Jurkat, Clone E6-1 (cell line): ENCODE data around the gene GSTM3.
A peak's percentile ranks its signal among the peaks of the same experiment; 100 is the strongest.
"Not testable (repeated sequence)": the region's sequence is repeated elsewhere in the genome, so short reads cannot be mapped to it uniquely, and the experiment has no call there.

Experiments
- DNase-seq: peaks from one replicate; pipeline ENCODE4 v3.0.0-alpha.2; 2011; ENCODE audit warnings: low read depth, low spot score
- H3K4me3 ChIP-seq: 2 replicates; pipeline ENCODE4 v1.5.1; 2011; ENCODE audit warnings: mild to moderate bottlenecking, low read length, control low read depth, moderate library complexity

GSTM3 gene

DNA sequence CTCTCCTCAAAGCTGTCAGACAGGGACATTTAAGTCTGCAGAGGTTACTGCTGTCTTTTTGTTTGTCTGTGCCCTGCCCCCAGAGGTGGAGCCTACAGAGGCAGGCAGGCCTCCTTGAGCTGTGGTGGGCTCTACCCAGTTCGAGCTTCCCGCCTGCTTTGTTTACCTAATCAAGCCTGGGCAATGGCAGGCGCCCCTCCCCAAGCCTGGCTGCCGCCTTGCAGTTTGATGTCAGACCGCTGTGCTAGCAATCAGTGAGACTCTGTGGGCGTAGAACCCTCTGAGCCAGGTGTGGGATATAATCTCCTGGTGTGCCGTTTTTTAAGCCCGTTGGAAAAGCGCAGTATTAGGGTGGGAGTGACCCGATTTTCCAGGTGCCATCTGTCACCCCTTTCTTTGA lies 7.5 kb upstream of the GSTM3 start:
- DNase-seq, H3K4me3 ChIP-seq: not testable (repeated sequence)

DNA sequence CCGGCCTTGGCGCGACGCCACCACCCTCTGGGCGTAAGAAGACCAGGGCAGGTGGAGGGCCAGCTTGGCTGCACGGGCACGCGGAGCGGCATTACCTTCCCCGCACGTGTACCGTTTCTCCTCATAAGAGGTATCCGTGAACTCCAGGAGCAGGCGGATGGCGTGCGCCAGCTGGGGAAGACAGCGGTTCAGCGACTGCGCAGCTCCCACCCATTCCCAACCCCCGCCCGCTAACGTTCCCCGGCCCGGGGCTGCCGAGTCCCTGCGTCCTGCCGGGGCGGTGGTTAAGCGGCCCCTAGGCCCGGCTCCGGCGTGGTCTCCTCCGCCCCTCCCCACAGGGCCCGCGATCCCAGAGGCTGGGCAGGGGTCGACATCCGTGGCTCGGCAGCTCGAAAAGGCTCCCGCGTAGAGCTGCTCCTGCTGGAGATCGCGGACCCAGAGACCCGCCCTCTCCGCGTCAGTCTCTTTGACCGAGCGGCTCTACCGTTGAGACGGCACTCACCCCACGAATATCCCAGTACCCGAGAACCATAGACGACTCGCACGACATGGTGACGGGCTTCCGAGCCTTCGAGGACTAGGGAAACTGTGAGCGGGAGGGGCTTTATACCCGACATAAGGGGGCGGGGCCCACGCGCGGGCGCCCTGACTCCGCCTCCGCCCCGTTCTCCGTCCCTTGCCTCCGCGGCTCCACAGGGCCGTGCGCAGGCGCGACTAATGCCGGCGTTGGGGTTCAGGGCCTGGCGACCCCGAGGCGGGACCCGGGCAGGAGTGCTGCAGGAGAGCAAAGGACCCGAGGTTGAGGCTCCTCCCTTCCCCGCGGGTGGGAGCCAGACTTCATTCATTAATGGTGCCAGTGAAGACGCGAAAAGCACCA lies 862 bp downstream of the GSTM3 start:
- DNase-seq: peak; percentile 49
- peak overlapping the region; percentile 60 for H3K4me3 ChIP-seq

DNA sequence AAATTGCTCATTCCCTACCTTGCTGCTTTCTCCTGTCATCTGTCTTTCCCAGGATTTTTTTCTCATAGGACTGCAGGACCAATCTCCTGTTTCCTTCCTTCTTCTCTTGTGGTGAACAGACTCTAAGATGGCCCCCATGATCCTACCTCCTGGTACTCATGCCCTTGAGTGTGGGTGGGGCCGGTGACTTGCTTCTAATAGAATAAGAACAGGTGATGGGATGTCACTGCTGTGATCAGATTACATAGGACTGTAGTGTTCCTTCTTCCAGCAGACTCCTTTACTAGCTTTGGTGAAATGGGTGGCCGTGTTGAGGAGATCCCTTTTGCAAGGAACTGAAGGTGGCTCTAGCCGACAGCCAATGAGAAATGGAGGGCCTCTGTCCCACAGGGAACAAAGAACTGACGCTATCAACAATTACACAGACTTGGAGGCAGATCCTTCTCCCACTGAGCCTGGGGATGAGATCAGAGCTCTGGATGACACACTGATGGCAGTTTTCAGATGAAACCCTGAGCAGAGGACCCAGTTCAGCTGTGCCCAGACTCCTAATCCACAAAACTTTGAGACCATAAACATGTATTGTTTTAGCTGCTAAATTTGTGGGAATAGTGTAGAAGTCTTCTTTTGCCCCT lies 7.5 kb downstream of the GSTM3 start:
- no peak for DNase-seq
- H3K4me3 ChIP-seq: no peak overlapping the region

DNA sequence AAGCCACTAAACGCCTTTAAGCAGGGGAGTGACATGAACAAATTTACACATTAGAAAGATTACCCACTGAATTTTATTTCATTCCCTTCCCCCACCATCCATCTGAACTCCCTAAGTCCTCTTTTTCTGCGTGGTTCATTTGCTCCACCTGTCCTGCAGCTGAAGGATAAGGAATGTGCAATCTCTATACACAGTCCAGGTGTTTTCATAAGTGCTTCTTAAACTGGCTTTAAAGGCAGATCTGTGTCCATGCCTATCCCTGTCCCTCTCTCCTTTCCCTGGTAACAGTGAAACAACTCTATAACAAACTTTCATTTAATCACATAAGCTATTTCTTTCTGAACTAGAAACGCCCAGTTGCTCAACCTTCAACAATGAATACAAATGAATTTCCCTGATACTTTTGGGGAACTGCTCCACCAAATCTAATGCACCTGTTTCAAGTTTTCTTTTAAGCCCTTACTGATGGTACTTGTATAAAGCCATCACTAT lies 8.4 kb downstream of the GSTM3 start:
- no peak overlapping the region for H3K4me3 ChIP-seq

DNA sequence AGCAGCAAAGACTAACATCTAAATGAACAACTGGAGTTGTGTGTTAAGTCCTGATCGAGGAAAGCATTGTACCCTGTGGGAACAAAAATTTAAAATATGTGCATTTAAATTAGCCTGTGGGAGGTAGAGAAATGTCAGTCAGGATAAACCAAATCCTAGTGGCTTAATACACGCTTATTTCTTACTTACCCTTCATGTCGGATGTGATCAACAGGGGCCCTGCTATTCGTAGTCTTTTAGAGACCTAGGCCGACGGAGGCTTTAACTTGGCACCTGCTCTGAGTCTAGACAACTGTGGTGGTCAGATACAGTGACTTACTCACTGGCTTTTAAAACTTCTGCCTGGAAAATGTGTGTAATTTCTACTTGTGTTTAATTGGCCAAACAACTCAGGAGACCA lies 10.2 kb downstream of the GSTM3 start:
- DNase-seq: no peak
- H3K4me3 ChIP-seq: no peak overlapping the region

More for the DNA sequence above, 8.4 kb downstream of the GSTM3 start:
- DNase-seq: no peak

DNA sequence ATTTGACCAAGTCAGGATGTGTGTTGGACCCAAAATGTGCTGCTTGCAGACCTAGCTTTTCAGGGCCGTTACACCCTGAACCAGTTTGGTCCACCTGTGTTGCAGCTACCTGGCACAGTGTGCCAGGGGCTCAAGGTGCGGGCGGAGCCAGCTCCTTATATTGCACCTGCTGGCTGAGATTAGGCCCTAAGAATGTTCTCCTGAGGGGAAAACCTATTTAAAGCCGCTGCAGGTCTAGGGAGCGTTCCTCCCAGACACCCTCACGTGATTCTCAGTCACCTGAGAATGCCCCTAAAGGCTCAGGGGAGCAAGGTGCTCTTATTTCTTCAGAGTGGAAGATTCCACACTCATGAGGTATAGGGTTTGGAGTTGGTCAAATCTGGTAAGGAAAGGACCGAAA lies 12.0 kb downstream of the GSTM3 start:
- no peak overlapping the region for H3K4me3 ChIP-seq
- DNase-seq: no peak

DNA sequence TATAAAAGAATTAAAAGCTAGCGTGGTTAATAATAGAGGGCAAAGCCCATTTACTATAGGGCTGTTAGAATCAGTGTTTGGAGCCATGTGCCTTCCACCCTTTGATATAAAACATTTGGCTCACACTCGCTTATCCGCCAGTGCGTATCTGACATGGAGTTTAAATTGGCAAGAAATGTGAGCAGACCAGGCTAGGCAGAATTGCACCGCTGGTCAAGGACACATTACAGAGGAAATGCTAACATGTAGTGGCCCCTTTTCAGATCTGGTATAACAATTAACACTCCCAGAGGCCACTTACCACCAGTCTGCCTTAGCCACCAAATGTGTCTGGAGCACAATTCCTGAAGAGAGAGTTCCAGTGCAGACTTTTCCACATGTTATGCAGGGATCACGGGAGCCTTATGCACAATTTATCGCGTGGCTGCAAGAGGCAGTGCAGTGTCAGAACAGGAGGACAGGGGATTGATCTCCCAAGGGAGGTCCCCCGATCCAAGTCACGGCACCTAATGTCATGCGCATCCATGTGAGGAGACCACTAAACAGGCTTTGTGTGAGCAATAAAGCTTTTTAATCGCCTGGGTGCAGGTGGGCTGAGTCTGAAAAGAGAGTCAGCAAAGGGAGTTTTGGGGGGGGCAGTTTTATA lies 14.0 kb downstream of the GSTM3 start:
- DNase-seq: no peak

DNA sequence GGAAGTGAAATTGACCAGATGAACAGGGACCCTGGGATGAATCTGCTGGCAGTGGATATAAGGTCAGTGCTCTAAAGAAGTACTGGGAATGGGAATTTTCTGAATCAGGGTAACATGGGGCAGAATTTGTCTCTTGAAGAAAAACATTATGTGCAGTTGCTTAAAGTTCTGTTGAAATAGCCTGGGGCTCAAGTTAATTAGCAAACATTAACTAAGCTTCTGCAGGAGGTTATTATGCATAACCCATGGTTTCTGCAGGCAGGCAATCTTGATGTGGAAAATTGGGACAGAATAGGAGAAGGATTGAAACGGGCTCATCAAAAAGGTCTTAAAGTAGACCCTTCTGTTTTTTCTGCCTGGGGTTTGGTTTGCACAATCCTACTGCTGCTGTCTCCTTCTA lies 14.8 kb downstream of the GSTM3 start:
- DNase-seq: no peak
- H3K4me3 ChIP-seq: no peak overlapping the region

More for the DNA sequence above, 14.0 kb downstream of the GSTM3 start:
- H3K4me3 ChIP-seq: no peak overlapping the region

DNA sequence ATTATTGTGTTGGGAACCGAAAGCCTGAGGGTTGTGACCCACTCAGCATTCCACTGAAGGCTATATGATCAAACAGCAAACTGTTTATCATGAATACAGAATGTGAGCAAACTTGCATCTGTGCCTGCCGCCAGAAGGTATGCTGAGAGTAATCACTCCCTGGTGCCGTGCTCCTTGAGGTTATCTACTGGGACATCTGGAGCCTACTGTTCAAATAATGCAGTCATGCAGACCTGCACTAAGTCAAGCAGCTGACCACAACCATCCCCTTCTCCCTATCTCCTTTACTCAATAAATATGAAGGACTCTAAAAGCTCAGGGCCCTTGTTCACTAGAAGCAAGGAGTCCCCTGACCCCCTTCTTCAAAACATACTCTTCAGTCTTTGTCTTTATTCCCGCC lies 15.3 kb downstream of the GSTM3 start:
- H3K4me3 ChIP-seq: no peak overlapping the region
- DNase-seq: no peak

DNA sequence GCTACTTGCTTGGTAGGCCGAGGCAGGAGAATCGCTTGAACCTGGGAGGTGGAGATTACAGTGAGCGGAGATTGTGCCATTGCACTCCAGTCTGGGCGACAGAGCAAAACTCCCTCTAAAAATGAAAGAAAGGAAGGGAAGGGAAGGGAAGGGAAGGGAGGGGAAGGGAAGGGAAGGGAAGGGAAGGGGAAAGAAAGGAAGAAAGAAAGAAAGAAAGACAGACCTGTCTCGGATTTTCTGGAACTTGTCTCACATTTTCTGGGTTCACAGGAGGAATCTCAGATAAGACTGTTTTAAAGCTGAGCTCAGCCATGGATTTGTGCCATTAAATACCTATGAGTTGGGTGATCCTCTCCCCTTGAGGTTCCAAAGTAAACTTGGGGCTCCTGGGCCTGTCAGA lies 15.9 kb downstream of the GSTM3 start:
- H3K4me3 ChIP-seq: no peak overlapping the region
- DNase-seq: no peak

DNA sequence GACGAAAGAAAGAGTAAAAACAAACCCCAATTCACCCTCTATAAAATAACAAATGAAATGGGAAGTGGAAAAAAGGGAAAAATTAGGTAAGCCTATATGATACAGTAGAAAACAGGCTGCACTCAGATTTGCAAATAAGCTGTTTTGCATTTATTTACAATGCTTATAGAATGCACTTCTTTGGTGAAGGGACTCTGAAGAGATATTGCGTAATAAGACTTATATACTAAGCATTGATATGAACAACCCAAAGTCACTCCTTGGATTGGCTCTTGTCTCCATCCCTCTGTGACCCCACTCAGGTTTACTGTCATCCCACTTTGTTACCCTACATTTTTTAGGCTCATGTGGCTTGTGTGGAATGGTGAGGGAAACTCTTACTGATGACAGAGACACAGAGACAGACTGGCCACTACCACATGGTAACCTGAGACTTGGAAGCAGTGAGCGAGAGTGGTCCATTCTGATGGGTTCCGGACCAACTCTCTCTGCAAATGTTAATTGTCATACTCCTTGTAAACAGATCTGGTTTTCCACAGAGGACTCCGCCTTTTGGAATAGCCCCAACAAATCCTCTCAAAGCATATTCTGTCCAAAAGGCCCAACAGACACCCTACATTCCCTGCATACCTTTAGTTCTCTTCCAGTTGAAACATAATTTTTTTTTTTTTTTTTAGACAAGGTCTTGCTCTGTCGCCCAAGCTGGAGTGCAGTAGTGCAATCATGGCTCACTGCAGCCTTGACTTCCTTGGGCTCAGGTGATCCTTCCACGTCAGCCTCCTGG lies 17.7 kb downstream of the GSTM3 start:
- DNase-seq: no peak
- H3K4me3 ChIP-seq: no peak overlapping the region

DNA sequence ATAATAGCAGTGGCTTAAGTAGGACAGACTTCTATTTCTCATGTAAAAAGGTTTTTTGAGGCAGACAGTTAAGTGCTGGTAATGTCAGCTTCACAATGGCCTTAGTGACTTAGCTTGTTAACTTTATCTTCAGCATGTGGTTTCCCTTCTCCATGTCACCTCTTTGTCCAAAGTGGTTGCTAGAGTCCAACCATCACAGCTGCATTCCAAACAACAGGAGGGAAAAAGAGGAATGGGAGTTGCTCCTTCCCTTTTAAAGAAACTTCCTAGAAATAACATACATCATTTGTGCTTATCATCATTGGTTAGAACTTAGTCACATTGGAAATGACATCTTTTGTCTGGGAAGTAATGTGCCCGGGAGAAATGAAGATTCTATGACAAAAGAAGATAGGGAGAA lies 18.9 kb downstream of the GSTM3 start:
- H3K4me3 ChIP-seq: no peak overlapping the region
- no peak for DNase-seq

DNA sequence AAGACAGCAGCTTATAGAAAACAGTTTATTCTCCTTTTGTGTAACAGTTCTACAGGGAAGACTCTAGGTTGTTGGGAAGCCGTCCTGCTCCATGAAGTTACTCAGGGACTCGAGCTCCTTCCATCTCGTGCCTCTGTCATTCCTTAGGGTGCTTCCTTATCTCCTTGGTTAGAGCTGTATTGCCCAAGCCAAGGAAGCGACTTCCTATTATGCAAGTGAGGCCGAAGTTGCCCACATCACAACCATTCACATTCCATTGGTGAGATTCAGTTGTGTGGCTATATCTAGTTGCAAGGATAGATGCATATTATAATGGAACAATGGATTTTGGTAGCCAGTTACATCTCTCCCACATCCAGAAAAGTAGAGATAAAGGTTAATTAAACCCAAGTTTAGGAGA lies 19.8 kb downstream of the GSTM3 start:
- DNase-seq: no peak
- no peak overlapping the region for H3K4me3 ChIP-seq

DNA sequence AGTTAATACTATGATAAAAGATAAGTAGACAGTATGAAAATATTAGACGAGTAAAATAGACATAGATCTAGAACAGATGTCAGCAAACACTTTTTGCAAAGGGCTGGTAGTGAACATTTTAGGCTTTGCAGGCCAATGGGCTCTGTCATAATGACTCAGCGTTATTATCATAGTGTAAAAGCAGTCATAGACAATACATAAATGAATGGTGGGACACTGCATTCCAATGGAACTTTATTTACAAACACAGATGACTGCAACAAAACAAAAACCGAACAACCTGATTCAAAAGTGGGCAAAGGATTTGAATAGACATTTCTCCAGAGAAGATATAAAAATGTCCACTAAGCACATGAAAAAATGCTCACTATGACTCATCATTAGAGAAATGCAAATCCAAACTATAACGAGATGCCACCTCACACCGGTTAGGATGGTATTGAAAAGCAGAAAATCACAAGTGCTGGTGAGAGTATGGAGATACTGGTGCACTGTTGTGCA lies 21.5 kb downstream of the GSTM3 start:
- H3K4me3 ChIP-seq: no peak overlapping the region
- no peak for DNase-seq

DNA sequence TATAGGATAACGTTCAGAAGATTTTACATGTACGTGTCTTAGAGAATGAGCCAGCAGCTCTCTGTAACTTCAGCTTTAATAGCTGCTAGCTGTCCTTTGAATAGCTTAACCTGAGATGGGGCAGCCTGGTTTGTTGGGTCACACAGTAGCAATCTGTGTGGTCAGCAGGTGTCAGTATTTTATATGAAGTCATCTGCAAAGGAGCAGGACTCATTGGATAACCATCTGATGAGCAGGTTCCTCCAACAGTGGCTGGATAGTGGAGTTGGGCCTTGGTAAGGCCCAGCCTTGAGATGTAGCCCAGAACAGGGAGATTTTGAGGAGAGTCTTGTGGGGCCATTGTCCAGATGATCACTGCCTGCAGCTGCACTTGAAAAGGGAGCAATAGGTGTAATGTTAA lies 22.3 kb downstream of the GSTM3 start:
- no peak overlapping the region for H3K4me3 ChIP-seq
- DNase-seq: no peak

DNA sequence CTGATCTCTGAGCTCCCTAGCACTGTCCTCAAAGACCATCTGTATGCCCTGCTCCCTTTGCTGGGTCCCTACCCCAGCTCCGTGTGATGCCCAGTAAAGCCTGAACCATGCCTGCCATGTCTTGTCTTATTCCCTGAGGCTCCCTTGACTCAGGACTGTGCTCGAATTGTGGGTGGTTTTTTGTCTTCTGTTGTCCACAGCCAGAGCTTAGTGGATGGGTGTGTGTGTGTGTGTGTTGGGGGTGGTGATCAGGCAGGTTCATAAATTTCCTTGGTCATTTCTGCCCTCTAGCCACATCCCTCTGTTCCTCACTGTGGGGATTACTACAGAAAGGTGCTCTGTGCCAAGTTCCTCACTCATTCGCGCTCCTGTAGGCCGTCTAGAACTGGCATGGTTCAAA lies 23.1 kb downstream of the GSTM3 start:
- H3K4me3 ChIP-seq: no peak overlapping the region
- DNase-seq: no peak

DNA sequence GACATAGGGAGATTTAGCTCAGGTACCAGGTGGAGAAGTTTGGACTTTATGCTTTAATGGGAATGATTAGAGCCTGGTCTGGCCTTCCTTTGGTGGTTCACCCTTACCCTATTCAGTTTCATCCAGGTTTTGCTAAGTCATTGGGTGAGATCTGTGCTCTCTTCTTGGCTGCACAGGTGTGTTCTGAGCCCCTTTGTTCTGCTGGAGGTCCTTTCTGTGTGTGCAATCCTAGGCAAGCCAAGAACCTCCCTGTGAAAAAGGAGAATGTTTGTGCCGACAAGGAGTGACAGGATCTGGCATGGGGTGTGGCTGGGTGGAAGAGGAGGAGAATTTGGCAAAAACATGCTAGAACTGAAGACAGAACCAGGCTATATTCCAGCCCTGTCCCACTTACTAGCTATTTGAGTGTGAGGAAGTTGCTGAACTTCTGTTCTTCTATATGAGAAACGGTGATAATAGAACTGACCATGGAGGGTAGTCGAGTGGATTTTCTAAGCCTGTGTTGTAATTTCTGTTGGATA lies 24.2 kb downstream of the GSTM3 start:
- no peak overlapping the region for H3K4me3 ChIP-seq
- no peak for DNase-seq

DNA sequence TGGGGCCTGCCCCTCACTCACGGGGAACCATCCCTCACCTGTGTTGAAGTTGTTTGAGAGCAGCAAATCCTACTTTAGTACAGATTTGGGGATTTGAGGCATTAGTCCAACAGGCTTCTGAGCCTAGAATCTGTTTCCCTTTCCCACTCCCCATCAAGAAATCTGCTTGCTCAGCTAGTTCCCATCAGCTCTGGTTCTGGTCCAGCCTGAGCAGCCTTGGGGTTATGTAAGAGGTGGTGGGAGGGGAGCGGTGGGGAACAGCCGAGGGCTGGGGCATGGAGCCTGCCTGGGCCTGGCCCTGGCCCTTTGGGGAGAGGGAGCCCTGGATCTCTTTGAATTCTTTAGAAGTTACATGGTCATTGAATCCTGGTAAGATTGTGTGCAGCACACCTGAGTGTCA lies 24.7 kb downstream of the GSTM3 start:
- DNase-seq: no peak
- no peak overlapping the region for H3K4me3 ChIP-seq
